ENCODE measurements around the gene ZNF638. TPM values are rescaled to one million over a fixed set of nuclear protein-coding genes. Genes with fewer than 3 reads are reported as not detected.

Gene ZNF638
- total RNA-seq, 1 experiment from 2014 or later: 108 TPM

- Histone ChIP-seq H3K9me2 (ENCODE audit: insufficient read depth) (no peaks in the 10 kb centered on the region), H3K9ac (ENCODE audit: low read length) (no peak overlapping the region), H3K27me3 (ENCODE audit: insufficient read depth, low read length) (no peaks in the 10 kb centered on the region), H2AFZ (ENCODE audit: low read depth, low read length, poor library complexity, severe bottlenecking) (no peak overlapping the region), H3K4me3 (replicated peaks in 1 of 2; ENCODE audit: low read depth in 1 of 2, low read length in 2 of 2) (no peak overlapping the region), H4K20me1 (ENCODE audit: insufficient read depth) (peaks cover 5% of the 10 kb centered on the region), H3K27ac (ENCODE audit: low read depth, low read length) (no peak overlapping the region), H3K79me2 (ENCODE audit: insufficient read depth, low read length) (peaks cover 43% of the 10 kb centered on the region), H3K4me2 (ENCODE audit: low read length) (no peak overlapping the region), H3K36me3 (ENCODE audit: control insufficient read depth in 1 of 2, insufficient read depth in 2 of 2, low read length in 2 of 2) (peaks cover 8 to 22% of the 10 kb centered on the region in 2 experiments; a peak in 2 of 4 replicates), H3K4me1 (ENCODE audit: control insufficient read depth in 1 of 2, insufficient read depth in 2 of 2, low read length in 2 of 2) (no peaks in the 10 kb centered on the region), H3K9me3 (ENCODE audit: control insufficient read depth in 1 of 2, insufficient read depth in 1 of 2, low read depth in 1 of 2, low read length in 2 of 2) (no peaks in the 10 kb centered on the region)
- TF ChIP-seq, protein P1, sequence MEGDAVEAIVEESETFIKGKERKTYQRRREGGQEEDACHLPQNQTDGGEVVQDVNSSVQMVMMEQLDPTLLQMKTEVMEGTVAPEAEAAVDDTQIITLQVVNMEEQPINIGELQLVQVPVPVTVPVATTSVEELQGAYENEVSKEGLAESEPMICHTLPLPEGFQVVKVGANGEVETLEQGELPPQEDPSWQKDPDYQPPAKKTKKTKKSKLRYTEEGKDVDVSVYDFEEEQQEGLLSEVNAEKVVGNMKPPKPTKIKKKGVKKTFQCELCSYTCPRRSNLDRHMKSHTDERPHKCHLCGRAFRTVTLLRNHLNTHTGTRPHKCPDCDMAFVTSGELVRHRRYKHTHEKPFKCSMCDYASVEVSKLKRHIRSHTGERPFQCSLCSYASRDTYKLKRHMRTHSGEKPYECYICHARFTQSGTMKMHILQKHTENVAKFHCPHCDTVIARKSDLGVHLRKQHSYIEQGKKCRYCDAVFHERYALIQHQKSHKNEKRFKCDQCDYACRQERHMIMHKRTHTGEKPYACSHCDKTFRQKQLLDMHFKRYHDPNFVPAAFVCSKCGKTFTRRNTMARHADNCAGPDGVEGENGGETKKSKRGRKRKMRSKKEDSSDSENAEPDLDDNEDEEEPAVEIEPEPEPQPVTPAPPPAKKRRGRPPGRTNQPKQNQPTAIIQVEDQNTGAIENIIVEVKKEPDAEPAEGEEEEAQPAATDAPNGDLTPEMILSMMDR (IDR thresholded peaks at IDR 0.05 in 2 of 3, conservative IDR thresholded peaks at IDR 0.05 in 1 of 3; ENCODE audit: borderline replicate concordance in 1 of 3, insufficient read depth in 1 of 3, low read depth in 2 of 3, low read length in 2 of 3): no peak
- DNase-seq (ENCODE audit: low read depth, low spot score) (no peak), ATAC-seq (no peak)
- CTCF ChIA-PET: interaction anchor here (1.0 kb wide), 1 partner anchor 49 kb away, joined by 4 read pairs; the partner anchor contains the start of gene ZNF638
- intact Hi-C loops (cut with micrococcal nuclease): no loop called here
- POLR2A ChIA-PET: no interaction called here
- RAD21 ChIA-PET (ENCODE audit: low non-redundant PET in 1 of 2, low total read pairs in 2 of 2, uncharacterized antibody in 2 of 2, unreplicated experiment in 2 of 2): no interaction called here
- no TSS peak for BruUV-seq (replicated peaks)
Observed at GRCh38 chr2:71380665-71381064, 49.1 kb downstream of the ZNF638 start.

DNA sequence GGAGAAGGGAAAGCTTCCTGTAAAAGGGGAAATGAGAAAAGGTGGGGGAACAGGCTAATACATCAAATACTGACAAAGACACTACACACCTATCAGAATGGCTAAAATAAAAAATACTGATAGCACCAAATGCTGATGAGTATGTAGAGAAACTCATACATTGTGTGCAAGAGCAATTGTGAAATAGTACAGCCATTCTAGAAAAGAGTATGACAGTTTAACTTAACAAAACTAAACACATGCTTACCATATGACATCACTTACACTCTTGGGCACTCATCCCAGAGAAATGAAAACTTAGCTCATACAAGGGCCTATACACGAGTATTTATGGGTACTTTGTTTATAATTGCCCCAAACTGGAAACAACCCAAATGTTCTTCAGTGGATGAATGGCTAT is 53.4 kb downstream of the ZNF638 start:
- ATAC-seq (no peak), DNase-seq (ENCODE audit: low read depth, low spot score) (no peak)
- Histone ChIP-seq H3K4me2 (ENCODE audit: low read length) (no peak overlapping the region), H3K79me2 (ENCODE audit: insufficient read depth, low read length) (peaks cover 20% of the 10 kb centered on the region), H3K9me3 (ENCODE audit: control insufficient read depth in 1 of 2, insufficient read depth in 1 of 2, low read depth in 1 of 2, low read length in 2 of 2) (no peaks in the 10 kb centered on the region), H2AFZ (ENCODE audit: low read depth, low read length, poor library complexity, severe bottlenecking) (no peak overlapping the region), H3K9me2 (ENCODE audit: insufficient read depth) (no peaks in the 10 kb centered on the region), H3K4me1 (ENCODE audit: control insufficient read depth in 1 of 2, insufficient read depth in 2 of 2, low read length in 2 of 2) (no peaks in the 10 kb centered on the region), H3K36me3 (ENCODE audit: control insufficient read depth in 1 of 2, insufficient read depth in 2 of 2, low read length in 2 of 2) (peaks cover 27 to 34% of the 10 kb centered on the region in 2 experiments; a peak in 3 of 4 replicates), H3K27ac (ENCODE audit: low read depth, low read length) (no peak overlapping the region), H3K9ac (ENCODE audit: low read length) (no peak overlapping the region), H4K20me1 (ENCODE audit: insufficient read depth) (peaks cover 4% of the 10 kb centered on the region), H3K4me3 (replicated peaks in 1 of 2; ENCODE audit: low read depth in 1 of 2, low read length in 2 of 2) (no peak overlapping the region), H3K27me3 (ENCODE audit: insufficient read depth, low read length) (no peaks in the 10 kb centered on the region)
- CTCF ChIA-PET: no interaction called here
- no TSS peak for BruUV-seq (replicated peaks)
- RAD21 ChIA-PET (ENCODE audit: low non-redundant PET in 1 of 2, low total read pairs in 2 of 2, uncharacterized antibody in 2 of 2, unreplicated experiment in 2 of 2): no interaction called here
- intact Hi-C loops (cut with micrococcal nuclease): no loop called here
- POLR2A ChIA-PET: no interaction called here
- no peak for TF ChIP-seq TCF7L2 (IDR thresholded peaks at IDR 0.05; ENCODE audit: borderline replicate concordance, extremely low read depth, insufficient read depth, insufficient read length)
- TF ChIP-seq SP1 (IDR thresholded peaks at IDR 0.05; ENCODE audit: low read depth): no peak
- TF ChIP-seq ELF1 (IDR thresholded peaks at IDR 0.05; ENCODE audit: borderline replicate concordance, low read depth): no peak
- no peak for TF ChIP-seq YY1 (IDR thresholded peaks at IDR 0.05; ENCODE audit: extremely low read depth, insufficient replicate concordance, low read depth, low read length)
- TF ChIP-seq CEBPB (IDR thresholded peaks at IDR 0.05; ENCODE audit: low read depth): no peak
- no peak for TF ChIP-seq SRF (IDR thresholded peaks at IDR 0.05; ENCODE audit: low read depth)
- TF ChIP-seq POLR2AphosphoS5 (IDR thresholded peaks at IDR 0.05; ENCODE audit: low read depth, low read length): no peak
- TF ChIP-seq FOSL1 (IDR thresholded peaks at IDR 0.05; ENCODE audit: low read depth): no peak
- TF ChIP-seq, protein P2, sequence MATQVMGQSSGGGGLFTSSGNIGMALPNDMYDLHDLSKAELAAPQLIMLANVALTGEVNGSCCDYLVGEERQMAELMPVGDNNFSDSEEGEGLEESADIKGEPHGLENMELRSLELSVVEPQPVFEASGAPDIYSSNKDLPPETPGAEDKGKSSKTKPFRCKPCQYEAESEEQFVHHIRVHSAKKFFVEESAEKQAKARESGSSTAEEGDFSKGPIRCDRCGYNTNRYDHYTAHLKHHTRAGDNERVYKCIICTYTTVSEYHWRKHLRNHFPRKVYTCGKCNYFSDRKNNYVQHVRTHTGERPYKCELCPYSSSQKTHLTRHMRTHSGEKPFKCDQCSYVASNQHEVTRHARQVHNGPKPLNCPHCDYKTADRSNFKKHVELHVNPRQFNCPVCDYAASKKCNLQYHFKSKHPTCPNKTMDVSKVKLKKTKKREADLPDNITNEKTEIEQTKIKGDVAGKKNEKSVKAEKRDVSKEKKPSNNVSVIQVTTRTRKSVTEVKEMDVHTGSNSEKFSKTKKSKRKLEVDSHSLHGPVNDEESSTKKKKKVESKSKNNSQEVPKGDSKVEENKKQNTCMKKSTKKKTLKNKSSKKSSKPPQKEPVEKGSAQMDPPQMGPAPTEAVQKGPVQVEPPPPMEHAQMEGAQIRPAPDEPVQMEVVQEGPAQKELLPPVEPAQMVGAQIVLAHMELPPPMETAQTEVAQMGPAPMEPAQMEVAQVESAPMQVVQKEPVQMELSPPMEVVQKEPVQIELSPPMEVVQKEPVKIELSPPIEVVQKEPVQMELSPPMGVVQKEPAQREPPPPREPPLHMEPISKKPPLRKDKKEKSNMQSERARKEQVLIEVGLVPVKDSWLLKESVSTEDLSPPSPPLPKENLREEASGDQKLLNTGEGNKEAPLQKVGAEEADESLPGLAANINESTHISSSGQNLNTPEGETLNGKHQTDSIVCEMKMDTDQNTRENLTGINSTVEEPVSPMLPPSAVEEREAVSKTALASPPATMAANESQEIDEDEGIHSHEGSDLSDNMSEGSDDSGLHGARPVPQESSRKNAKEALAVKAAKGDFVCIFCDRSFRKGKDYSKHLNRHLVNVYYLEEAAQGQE (IDR thresholded peaks at IDR 0.05; ENCODE audit: low read depth): no peak
- TF ChIP-seq ZFX (IDR thresholded peaks at IDR 0.05): no peak
- TF ChIP-seq, protein P1 (IDR thresholded peaks at IDR 0.05 in 2 of 3, conservative IDR thresholded peaks at IDR 0.05 in 1 of 3; ENCODE audit: borderline replicate concordance in 1 of 3, insufficient read depth in 1 of 3, low read depth in 2 of 3, low read length in 2 of 3): no peak
- TF ChIP-seq, protein P3, sequence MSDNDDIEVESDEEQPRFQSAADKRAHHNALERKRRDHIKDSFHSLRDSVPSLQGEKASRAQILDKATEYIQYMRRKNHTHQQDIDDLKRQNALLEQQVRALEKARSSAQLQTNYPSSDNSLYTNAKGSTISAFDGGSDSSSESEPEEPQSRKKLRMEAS (IDR thresholded peaks at IDR 0.05): no peak
